Epithelial cell of proximal tubule (primary cell): ENCODE results near the gene PSMB1. TPM values are rescaled to one million over a fixed set of nuclear protein-coding genes. Genes with fewer than 3 reads are reported as not detected.

Experiments used
- DNase-seq: peaks from one replicate; pipeline ENCODE4 v3.0.0-alpha.2; 2011; ENCODE audit warnings: low read depth
- H3K4me3 ChIP-seq: 2 replicates; pipeline ENCODE4 v1.5.1; 2011; ENCODE audit warnings: low read depth, mild to moderate bottlenecking, low read length
- CTCF ChIP-seq: conservative IDR thresholded peaks from 2 replicates; pipeline ENCODE4 v1.5.1; 2012; ENCODE audit warnings: low read depth, mild to moderate bottlenecking, low read length
- total RNA-seq: library from RNA; depleted of rRNA; stranded (reverse); fragments of >200 nt; gene quantifications from 2 replicates; pipeline ENCODE4 v1.2.3, GENCODE V29; 2015

Gene PSMB1
- total RNA-seq, 1 donor from 2014 or later: 282 TPM

GRCh38 chr6:170487707-170488329, 65.3 kb downstream of the PSMB1 start:
- no peak overlapping the region for H3K4me3 ChIP-seq
- TF ChIP-seq CTCF: no peak
- DNase-seq: no peak

GRCh38 chr6:170485159-170485558, 67.9 kb downstream of the PSMB1 start:
- no peak for TF ChIP-seq CTCF
- H3K4me3 ChIP-seq: no peak overlapping the region
- no peak for DNase-seq

Other genes with a start within 250 kb of the PSMB1 start
- 5.0 and 7.0 TPM in 2 replicates for gene FAM120B, start 246.5 kb downstream of the PSMB1 start, total RNA-seq
- 15.5 and 26.8 TPM in 2 replicates for gene TBP, start 1.1 kb upstream of the PSMB1 start, total RNA-seq
- gene PDCD2, start 31.3 kb upstream of the PSMB1 start, total RNA-seq: 91.2 and 123 TPM in 2 replicates